Common myeloid progenitor, CD34-positive (primary cell): Measurements from ENCODE around the gene CACNB2.
"Not testable (repeated sequence)": the region's sequence is repeated elsewhere in the genome, so short reads cannot be mapped to it uniquely, and the experiment has no call there.

Source experiments
- CTCF ChIA-PET: fragments of 350-600 bp; sonication (Branson Sonifier 250); formaldehyde crosslinking; loops from one replicate; lab custom pipeline; 2021; ENCODE audit warnings: antibody characterized with exemption; lab: Charles Lee
- POLR2A ChIA-PET: fragments of 350-600 bp; sonication (Branson Sonifier 250); formaldehyde crosslinking; loops from one replicate; lab custom pipeline; 2021; ENCODE audit warnings: antibody characterized with exemption; lab: Charles Lee
- DNase-seq, 3 donors: peaks; one replicate each; pipeline versions ENCODE4 v3.0.0 to v3.0.0-alpha.2; 2013
- H3K27ac ChIP-seq, 2 experiments: 1 replicate in 1 of 2; 2 replicates in 1 of 2; pipeline ENCODE4 v1.7.0; 2013; ENCODE audit warnings: inconsistent platforms in 2 of 2, low read length in 2 of 2, mild to moderate bottlenecking in 2 of 2, low read depth in 1 of 2, moderate library complexity in 1 of 2; ENCODE audit not compliant: severe bottlenecking in 2 of 2, insufficient read depth in 1 of 2, poor library complexity in 1 of 2
- H3K27me3 ChIP-seq, 5 experiments: replicated peaks in 2 of 5; 1 replicate in 3 of 5; 2 replicates in 2 of 5; pipeline versions ENCODE4 v1.6.1 to v1.7.0; 2013; ENCODE audit warnings: low read length in 4 of 5, mild to moderate bottlenecking in 2 of 5, moderate library complexity in 2 of 5, inconsistent platforms in 1 of 5; ENCODE audit not compliant: insufficient read depth in 5 of 5, control insufficient read depth in 4 of 5
- H3K36me3 ChIP-seq, 4 experiments: 1 replicate in 2 of 4; 2 replicates in 2 of 4; pipeline versions ENCODE4 v1.6.1 to v1.7.0; 2013; ENCODE audit warnings: low read length in 3 of 4, control low read depth in 1 of 4, mild to moderate bottlenecking in 1 of 4; ENCODE audit not compliant: control insufficient read depth in 4 of 4, insufficient read depth in 4 of 4
- H3K4me1 ChIP-seq, 4 experiments: 1 replicate in 3 of 4; 2 replicates in 1 of 4; pipeline versions ENCODE4 v1.6.1 to v1.7.1; 2013; ENCODE audit warnings: low read length in 3 of 4, mild to moderate bottlenecking in 3 of 4, control low read depth in 1 of 4, inconsistent platforms in 1 of 4, moderate library complexity in 1 of 4; ENCODE audit not compliant: control insufficient read depth in 4 of 4, insufficient read depth in 4 of 4; ENCODE audit errors: control extremely low read depth in 1 of 4
- H3K4me3 ChIP-seq, 7 experiments: 1 replicate in 4 of 7; 2 replicates in 3 of 7; pipeline versions ENCODE4 v1.5.1 to v1.7.0; 2013; ENCODE audit warnings: mild to moderate bottlenecking in 7 of 7, low read length in 6 of 7, moderate library complexity in 6 of 7, inconsistent platforms in 2 of 7, low read depth in 2 of 7, control low read depth in 1 of 7; ENCODE audit not compliant: insufficient read depth in 4 of 7, control insufficient read depth in 1 of 7; ENCODE audit errors: extremely low read depth in 1 of 7
- H3K9me3 ChIP-seq, 5 experiments: 1 replicate in 4 of 5; 2 replicates in 1 of 5; pipeline versions ENCODE4 v1.6.1 to v1.7.1; 2013; ENCODE audit warnings: low read length in 4 of 5, mild to moderate bottlenecking in 2 of 5, inconsistent platforms in 1 of 5, low read depth in 1 of 5, moderate library complexity in 1 of 5; ENCODE audit not compliant: control insufficient read depth in 4 of 5, insufficient read depth in 2 of 5; ENCODE audit errors: control extremely low read depth in 1 of 5
- WGBS: methylation state at CpG from one replicate; pipeline ENCODE4 v1.1.5; 2013; ENCODE audit not compliant: insufficient coverage; 5-methylcytosine and 5-hydroxymethylcytosine counted together

CACNB2 gene

DNA sequence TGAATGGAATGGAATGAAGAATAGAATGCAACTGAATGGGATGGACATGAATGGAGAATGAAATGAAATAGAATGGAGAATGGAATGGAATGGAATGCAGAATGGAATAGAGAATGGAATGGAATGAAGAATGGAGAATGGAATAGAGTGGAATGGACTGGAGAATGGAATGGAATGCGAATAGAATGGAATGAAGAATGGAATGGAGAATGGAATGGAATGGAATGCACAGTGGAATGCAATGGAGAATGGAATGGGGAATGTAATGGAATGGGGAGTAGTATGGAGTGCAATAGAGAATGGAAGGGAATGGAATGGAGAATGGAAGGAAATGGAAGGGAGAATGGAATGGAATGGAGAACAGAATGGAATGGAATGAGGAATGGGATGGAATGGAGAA, 417.7 kb downstream of the CACNB2 start:
- POLR2A ChIA-PET: no interaction called here
- H3K27me3 ChIP-seq: no peaks in the 10 kb centered on the region
- 100% methylated on average over 1 of the region's 1 CpG for WGBS
- H3K27ac ChIP-seq: no peak overlapping the region
- no peak for DNase-seq
- no peaks in the 10 kb centered on the region for H3K4me1 ChIP-seq
- peaks cover 3 to 92% (median 20%) of the 10 kb centered on the region in 4 experiments for H3K36me3 ChIP-seq
- peaks cover 0 to 77% (median 15%) of the 10 kb centered on the region in 5 experiments for H3K9me3 ChIP-seq
- CTCF ChIA-PET: no interaction called here
- H3K4me3 ChIP-seq: no peak overlapping the region

DNA sequence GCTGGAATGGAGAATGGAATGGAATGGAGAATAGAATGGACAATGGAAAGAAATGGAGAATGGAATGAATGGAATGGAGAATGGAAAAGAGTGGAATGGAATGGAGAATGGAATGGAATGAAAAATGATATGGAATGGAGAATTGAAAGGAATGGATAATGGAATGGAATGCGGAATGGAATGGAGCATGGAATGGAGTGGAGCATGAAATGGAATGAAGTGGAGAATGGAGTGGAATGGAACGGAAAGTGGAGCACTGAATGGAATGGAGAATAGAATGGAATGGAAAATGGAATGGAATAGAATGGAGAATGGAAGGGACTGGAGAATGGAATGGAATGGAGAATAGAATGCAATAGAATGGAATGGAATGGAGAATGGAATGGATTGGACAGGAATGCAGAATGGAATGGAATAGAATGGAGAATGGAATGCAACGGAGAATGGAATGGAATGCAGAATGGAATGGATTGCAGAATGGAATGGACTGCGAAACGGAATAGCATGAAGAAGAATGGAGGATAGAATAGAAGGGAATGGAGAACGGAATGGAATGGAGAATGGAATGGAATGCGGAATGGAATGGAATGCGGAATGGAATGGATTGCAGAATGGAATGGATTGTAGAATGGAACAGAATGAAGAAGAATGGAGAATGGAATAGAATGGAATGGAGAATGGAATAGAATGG, 421.8 kb downstream of the CACNB2 start:
- POLR2A ChIA-PET: no interaction called here
- Histone ChIP-seq H3K27ac (no peak overlapping the region), H3K36me3 (peaks cover 3 to 59% (median 10%) of the 10 kb centered on the region in 4 experiments), H3K4me3 (no peak overlapping the region), H3K9me3 (peaks cover 0 to 66% (median 12%) of the 10 kb centered on the region in 5 experiments), H3K27me3 (no peaks in the 10 kb centered on the region), H3K4me1 (no peaks in the 10 kb centered on the region)
- DNase-seq: no peak
- 99% methylated on average over 8 of the region's 8 CpGs for WGBS
- CTCF ChIA-PET: no interaction called here

DNA sequence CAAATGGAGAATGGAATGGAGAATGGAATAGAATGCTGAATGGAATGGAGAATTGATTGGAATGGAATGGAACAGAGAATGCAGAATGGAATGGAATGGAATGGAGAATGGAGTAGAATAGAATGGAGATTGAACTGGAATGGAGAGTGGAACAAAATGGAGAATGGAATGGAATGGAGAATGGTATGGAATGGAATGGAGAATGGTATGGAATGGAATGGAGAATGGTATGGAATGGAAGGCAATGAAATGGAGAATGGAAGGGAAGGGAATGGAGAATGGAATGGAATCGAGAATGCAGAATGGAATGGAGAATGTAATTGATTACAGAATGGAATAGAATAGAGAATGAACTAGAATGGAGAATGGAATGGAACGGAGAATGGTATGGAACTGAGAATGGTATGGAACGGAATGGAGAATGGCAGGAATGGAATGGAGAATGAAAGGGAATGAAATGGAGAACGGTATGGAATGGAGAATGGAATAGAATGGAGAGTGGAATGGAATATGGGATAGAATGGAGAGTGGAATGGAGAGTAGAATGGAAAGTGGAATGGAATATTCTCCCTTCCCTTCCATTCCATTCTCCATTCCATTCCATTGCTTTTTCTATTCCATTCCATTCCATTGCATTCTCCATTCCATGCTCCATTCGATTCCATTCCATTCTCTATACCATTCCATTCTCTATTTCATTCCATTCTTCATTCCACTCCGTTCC, 422.9 kb downstream of the CACNB2 start:
- no peak for DNase-seq
- ChIA-PET CTCF (no interaction called here), POLR2A (no interaction called here)
- Histone ChIP-seq H3K36me3 (peaks cover 0 to 47% (median 9%) of the 10 kb centered on the region in 4 experiments), H3K4me1 (no peaks in the 10 kb centered on the region), H3K27me3 (no peaks in the 10 kb centered on the region), H3K27ac (no peak overlapping the region), H3K4me3 (no peak overlapping the region), H3K9me3 (peaks cover 0 to 62% (median 9%) of the 10 kb centered on the region in 5 experiments)
- 97% methylated on average over 4 of the region's 6 CpGs for WGBS

DNA sequence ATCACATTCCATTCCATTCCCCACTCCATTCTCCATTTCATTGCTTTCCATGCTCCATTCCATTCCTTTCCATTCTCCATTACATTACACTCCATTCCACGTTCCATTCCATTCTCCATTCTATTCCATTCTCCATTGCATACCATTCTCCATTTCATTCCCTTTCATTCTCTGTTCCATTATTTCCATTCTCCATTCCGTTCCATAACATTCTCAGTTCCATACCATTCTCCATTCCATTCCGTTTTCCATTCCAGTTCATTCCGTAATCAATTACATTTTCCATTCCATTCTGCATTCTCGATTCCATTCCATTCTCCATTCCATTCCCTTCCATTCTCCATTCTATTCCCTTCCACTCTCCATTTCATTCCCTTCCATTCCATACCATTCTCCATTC, 424.8 kb downstream of the CACNB2 start:
- Histone ChIP-seq H3K36me3 (peaks cover 0 to 29% (median 7%) of the 10 kb centered on the region in 4 experiments), H3K27ac (no peak overlapping the region), H3K27me3 (no peaks in the 10 kb centered on the region), H3K4me1 (no peaks in the 10 kb centered on the region), H3K4me3 (no peak overlapping the region), H3K9me3 (peaks cover 0 to 57% (median 7%) of the 10 kb centered on the region in 5 experiments)
- ChIA-PET CTCF (no interaction called here), POLR2A (no interaction called here)
- DNase-seq: no peak
- 98% methylated on average over 5 of the region's 5 CpGs for WGBS

DNA sequence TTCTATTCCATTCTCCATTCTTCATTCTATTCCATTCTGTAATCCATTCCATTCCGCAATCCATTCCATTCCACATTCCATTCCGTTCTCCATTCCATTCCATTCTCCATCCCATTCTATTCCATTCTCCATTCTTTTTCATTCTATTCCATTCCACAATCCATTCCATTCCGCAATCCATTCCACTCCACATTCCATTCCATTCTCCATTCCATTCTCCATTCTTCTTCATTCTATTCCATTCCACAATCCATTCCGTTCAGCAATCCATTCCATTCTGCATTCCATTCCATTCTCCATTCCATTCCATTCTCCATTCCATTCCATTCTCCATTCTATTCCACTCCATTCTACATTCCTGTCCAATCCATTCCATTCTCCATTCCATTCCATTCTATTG, 426.0 kb downstream of the CACNB2 start:
- Histone ChIP-seq H3K36me3 (peaks cover 0 to 20% (median 5%) of the 10 kb centered on the region in 4 experiments), H3K27ac (no peak overlapping the region), H3K4me3 (no peak overlapping the region), H3K27me3 (no peaks in the 10 kb centered on the region), H3K4me1 (no peaks in the 10 kb centered on the region), H3K9me3 (peaks cover 0 to 57% (median 7%) of the 10 kb centered on the region in 5 experiments)
- 95% methylated on average over 4 of the region's 4 CpGs for WGBS
- POLR2A ChIA-PET: no interaction called here
- no peak for DNase-seq
- CTCF ChIA-PET: no interaction called here

DNA sequence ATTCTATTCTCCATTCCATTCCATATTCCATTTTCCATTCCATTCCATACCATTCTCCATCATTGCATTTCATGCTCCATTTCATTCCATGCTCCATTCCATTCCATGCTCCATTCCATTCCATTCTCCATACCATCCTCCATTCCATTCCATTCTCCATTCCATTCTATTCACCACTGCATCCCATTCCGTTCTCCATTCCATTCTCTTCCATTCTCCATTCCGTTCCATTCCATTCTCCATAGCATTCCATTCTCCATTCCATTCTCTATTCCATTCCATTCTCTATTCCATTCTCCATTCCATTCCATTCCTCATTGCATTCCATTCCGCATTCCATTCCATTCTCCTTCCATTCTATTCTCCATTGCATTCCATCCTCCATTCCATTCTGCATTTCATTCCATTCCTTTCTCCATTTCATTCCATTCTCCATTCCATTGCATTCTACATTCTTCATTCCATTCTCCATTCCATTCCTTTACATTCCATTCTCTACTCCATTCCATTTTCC, 427.2 kb downstream of the CACNB2 start:
- no peak for DNase-seq
- ChIA-PET CTCF (no interaction called here), POLR2A (no interaction called here)
- Histone ChIP-seq H3K27me3 (no peaks in the 10 kb centered on the region), H3K4me1 (no peaks in the 10 kb centered on the region), H3K4me3 (no peak overlapping the region), H3K9me3 (peaks cover 0 to 59% (median 7%) of the 10 kb centered on the region in 5 experiments), H3K36me3 (peaks cover 0 to 12% (median 4%) of the 10 kb centered on the region in 4 experiments), H3K27ac (no peak overlapping the region)
- WGBS: 98% methylated on average over 3 of the region's 3 CpGs

DNA sequence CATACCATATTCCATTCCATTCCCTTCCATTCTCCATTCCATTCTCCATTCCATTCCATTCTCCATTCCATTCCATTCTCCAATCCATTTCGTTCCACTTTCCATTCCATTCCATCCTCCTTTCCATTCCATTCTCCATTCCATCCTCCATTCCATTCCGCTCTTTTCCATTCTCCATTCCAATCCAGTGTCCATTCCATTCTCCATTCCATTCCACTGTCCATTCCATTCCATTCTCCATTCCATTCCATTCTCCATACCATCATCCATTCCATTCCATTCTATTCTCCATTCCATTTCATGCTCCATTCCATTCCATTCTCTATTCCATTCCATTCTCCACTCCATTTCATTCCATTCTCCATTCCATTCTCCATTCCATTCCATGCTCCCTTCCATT, 430.2 kb downstream of the CACNB2 start:
- H3K4me3 ChIP-seq, H3K4me1 ChIP-seq, DNase-seq, H3K27me3 ChIP-seq, POLR2A ChIA-PET, CTCF ChIA-PET, H3K27ac ChIP-seq: not testable (repeated sequence)
- WGBS: 98% methylated on average over 2 of the region's 2 CpGs
- peaks cover 0 to 13% (median 5%) of the 10 kb centered on the region in 4 experiments for H3K36me3 ChIP-seq
- peaks cover 0 to 49% (median 8%) of the 10 kb centered on the region in 5 experiments for H3K9me3 ChIP-seq
